ENCODE results near the gene CDK9. TPM values are rescaled to one million over a fixed set of nuclear protein-coding genes. Genes with fewer than 3 reads are reported as not detected.

The CDK9 gene
- polyA plus RNA-seq, 4 donors, result 34.0 to 47.2 (median 34.6) TPM

- H3K4me3 ChIP-seq (ENCODE audit: low read depth in 1 of 3, low read length in 3 of 3), result no peak overlapping the region
- no peak for FAIRE-seq
- peaks cover 0 to 4% (median 0%) of the 10 kb centered on the region in 3 donors for H3K4me1 ChIP-seq (ENCODE audit: control insufficient read depth in 3 of 3, insufficient read depth in 2 of 3, low read depth in 1 of 3, low read length in 2 of 3)
- DNase-seq, result no peak
- no peak overlapping the region for H3K27ac ChIP-seq (ENCODE audit: low read depth in 1 of 3, low read length in 2 of 3)
- no peaks in the 10 kb centered on the region for H3K9me3 ChIP-seq (ENCODE audit: control insufficient read depth in 2 of 2, insufficient read depth in 1 of 2, low read depth in 1 of 2, low read length in 1 of 2)
- 86 to 92% (median 90%) methylated on average over 11 of the region's 11 CpGs for WGBS, 3 donors
- no peaks in the 10 kb centered on the region for H3K27me3 ChIP-seq (ENCODE audit: control insufficient read depth in 3 of 3, insufficient read depth in 3 of 3, low read length in 3 of 3)
- peaks cover 6 to 90% (median 10%) of the 10 kb centered on the region in 3 donors for H3K36me3 ChIP-seq (ENCODE audit: control insufficient read depth in 3 of 3, insufficient read depth in 2 of 3, low read depth in 1 of 3, low read length in 3 of 3)
Observed at GRCh38 chr9:127814619-127815511, 29.0 kb downstream of the CDK9 start.

- no peaks in the 10 kb centered on the region for H3K4me1 ChIP-seq (ENCODE audit: control insufficient read depth in 3 of 3, insufficient read depth in 2 of 3, low read depth in 1 of 3, low read length in 2 of 3)
- FAIRE-seq, result no peak
- no peak for DNase-seq
- no peaks in the 10 kb centered on the region for H3K27me3 ChIP-seq (ENCODE audit: control insufficient read depth in 3 of 3, insufficient read depth in 3 of 3, low read length in 3 of 3)
- no peak overlapping the region for H3K4me3 ChIP-seq (ENCODE audit: low read depth in 1 of 3, low read length in 3 of 3)
- H3K9me3 ChIP-seq (ENCODE audit: control insufficient read depth in 2 of 2, insufficient read depth in 1 of 2, low read depth in 1 of 2, low read length in 1 of 2), result no peaks in the 10 kb centered on the region
- WGBS, 3 donors, result 88 to 92% (median 90%) methylated on average over 26 to 33 of the region's 33 CpGs
- H3K36me3 ChIP-seq (ENCODE audit: control insufficient read depth in 3 of 3, insufficient read depth in 2 of 3, low read depth in 1 of 3, low read length in 3 of 3), result peaks cover 4 to 82% (median 10%) of the 10 kb centered on the region in 3 donors
- no peak overlapping the region for H3K27ac ChIP-seq (ENCODE audit: low read depth in 1 of 3, low read length in 2 of 3)
Observed at GRCh38 chr9:127815512-127816361, 29.9 kb downstream of the CDK9 start.

- H3K4me3 ChIP-seq (ENCODE audit: low read depth in 1 of 3, low read length in 3 of 3), result no peak overlapping the region
- H3K36me3 ChIP-seq (ENCODE audit: control insufficient read depth in 3 of 3, insufficient read depth in 2 of 3, low read depth in 1 of 3, low read length in 3 of 3), result peaks cover 4 to 79% (median 10%) of the 10 kb centered on the region in 3 donors
- H3K27me3 ChIP-seq (ENCODE audit: control insufficient read depth in 3 of 3, insufficient read depth in 3 of 3, low read length in 3 of 3), result no peaks in the 10 kb centered on the region
- H3K9me3 ChIP-seq (ENCODE audit: control insufficient read depth in 2 of 2, insufficient read depth in 1 of 2, low read depth in 1 of 2, low read length in 1 of 2), result no peaks in the 10 kb centered on the region
- no peak for FAIRE-seq
- WGBS, 3 donors, result 44 to 73% (median 72%) methylated on average over 2 to 3 of the region's 3 CpGs
- H3K4me1 ChIP-seq (ENCODE audit: control insufficient read depth in 3 of 3, insufficient read depth in 2 of 3, low read depth in 1 of 3, low read length in 2 of 3), result no peaks in the 10 kb centered on the region
- DNase-seq, result no peak
- H3K27ac ChIP-seq (ENCODE audit: low read depth in 1 of 3, low read length in 2 of 3), result no peak overlapping the region
Observed at GRCh38 chr9:127816362-127816725, 30.5 kb downstream of the CDK9 start.

- Histone ChIP-seq H3K9me3 (ENCODE audit: control insufficient read depth in 2 of 2, insufficient read depth in 1 of 2, low read depth in 1 of 2, low read length in 1 of 2) (no peaks in the 10 kb centered on the region), H3K27me3 (ENCODE audit: control insufficient read depth in 3 of 3, insufficient read depth in 3 of 3, low read length in 3 of 3) (no peaks in the 10 kb centered on the region), H3K4me3 (ENCODE audit: low read depth in 1 of 3, low read length in 3 of 3) (no peak overlapping the region), H3K4me1 (ENCODE audit: control insufficient read depth in 3 of 3, insufficient read depth in 2 of 3, low read depth in 1 of 3, low read length in 2 of 3) (no peaks in the 10 kb centered on the region), H3K36me3 (ENCODE audit: control insufficient read depth in 3 of 3, insufficient read depth in 2 of 3, low read depth in 1 of 3, low read length in 3 of 3) (peaks cover 4 to 77% (median 10%) of the 10 kb centered on the region in 3 donors), H3K27ac (ENCODE audit: low read depth in 1 of 3, low read length in 2 of 3) (no peak overlapping the region)
- DNase-seq, result no peak
- FAIRE-seq, result no peak
- WGBS, 3 donors, result 87 to 92% (median 89%) methylated on average over 8 of the region's 8 CpGs
Observed at GRCh38 chr9:127816728-127817127, 30.9 kb downstream of the CDK9 start.

GRCh38 chr9:127817881-127818434 lies 32.1 kb downstream of the CDK9 start:
- Histone ChIP-seq H3K4me1 (ENCODE audit: control insufficient read depth in 3 of 3, insufficient read depth in 2 of 3, low read depth in 1 of 3, low read length in 2 of 3) (no peaks in the 10 kb centered on the region), H3K4me3 (ENCODE audit: low read depth in 1 of 3, low read length in 3 of 3) (no peak overlapping the region), H3K27ac (ENCODE audit: low read depth in 1 of 3, low read length in 2 of 3) (no peak overlapping the region), H3K36me3 (ENCODE audit: control insufficient read depth in 3 of 3, insufficient read depth in 2 of 3, low read depth in 1 of 3, low read length in 3 of 3) (peaks cover 4 to 65% (median 8%) of the 10 kb centered on the region in 3 donors), H3K9me3 (ENCODE audit: control insufficient read depth in 2 of 2, insufficient read depth in 1 of 2, low read depth in 1 of 2, low read length in 1 of 2) (no peaks in the 10 kb centered on the region), H3K27me3 (ENCODE audit: control insufficient read depth in 3 of 3, insufficient read depth in 3 of 3, low read length in 3 of 3) (no peaks in the 10 kb centered on the region)
- DNase-seq (no peak), FAIRE-seq (no peak)
- WGBS, 3 donors, result 62 to 82% (median 69%) methylated on average over 15 to 17 of the region's 17 CpGs

GRCh38 chr9:127818574-127818973 lies 32.7 kb downstream of the CDK9 start:
- no peaks in the 10 kb centered on the region for H3K9me3 ChIP-seq (ENCODE audit: control insufficient read depth in 2 of 2, insufficient read depth in 1 of 2, low read depth in 1 of 2, low read length in 1 of 2)
- WGBS, 3 donors, result 90 to 93% (median 91%) methylated on average over 9 of the region's 11 CpGs
- no peak overlapping the region for H3K4me3 ChIP-seq (ENCODE audit: low read depth in 1 of 3, low read length in 3 of 3)
- H3K4me1 ChIP-seq (ENCODE audit: control insufficient read depth in 3 of 3, insufficient read depth in 2 of 3, low read depth in 1 of 3, low read length in 2 of 3), result no peaks in the 10 kb centered on the region
- H3K27me3 ChIP-seq (ENCODE audit: control insufficient read depth in 3 of 3, insufficient read depth in 3 of 3, low read length in 3 of 3), result no peaks in the 10 kb centered on the region
- no peak for DNase-seq
- H3K36me3 ChIP-seq (ENCODE audit: control insufficient read depth in 3 of 3, insufficient read depth in 2 of 3, low read depth in 1 of 3, low read length in 3 of 3), result peaks cover 2 to 59% (median 3%) of the 10 kb centered on the region in 3 donors
- no peak overlapping the region for H3K27ac ChIP-seq (ENCODE audit: low read depth in 1 of 3, low read length in 2 of 3)
- FAIRE-seq, result no peak

GRCh38 chr9:127822108-127822507 lies 36.3 kb downstream of the CDK9 start:
- no peak for DNase-seq
- Histone ChIP-seq H3K4me3 (ENCODE audit: low read depth in 1 of 3, low read length in 3 of 3) (no peak overlapping the region), H3K9me3 (ENCODE audit: control insufficient read depth in 2 of 2, insufficient read depth in 1 of 2, low read depth in 1 of 2, low read length in 1 of 2) (no peaks in the 10 kb centered on the region), H3K27ac (ENCODE audit: low read depth in 1 of 3, low read length in 2 of 3) (no peak overlapping the region), H3K27me3 (ENCODE audit: control insufficient read depth in 3 of 3, insufficient read depth in 3 of 3, low read length in 3 of 3) (peaks cover 0 to 20% (median 0%) of the 10 kb centered on the region in 3 donors), H3K4me1 (ENCODE audit: control insufficient read depth in 3 of 3, insufficient read depth in 2 of 3, low read depth in 1 of 3, low read length in 2 of 3) (peaks cover 0 to 4% (median 0%) of the 10 kb centered on the region in 3 donors), H3K36me3 (ENCODE audit: control insufficient read depth in 3 of 3, insufficient read depth in 2 of 3, low read depth in 1 of 3, low read length in 3 of 3) (peaks cover 0 to 46% (median 0%) of the 10 kb centered on the region in 3 donors)
- 69 to 86% (median 80%) methylated on average over 4 of the region's 4 CpGs for WGBS, 3 donors
- no peak for FAIRE-seq

Data from small intestine (tissue), 7 donors.